CD4-positive, alpha-beta T cell treated with Interleukin-2 at 100 ng/mL for 4 hours (primary cell): Measurements from ENCODE around the gene RCAN3.

Source experiments
- DNase-seq: peaks from one replicate; pipeline ENCODE4 v3.0.0-alpha.2; 2020; ENCODE audit warnings: low spot score

RCAN3 gene

GRCh38 chr1:24580756-24581155, 78.1 kb downstream of the RCAN3 start:
- no peak for DNase-seq

GRCh38 chr1:24584171-24584647, 81.6 kb downstream of the RCAN3 start:
- DNase-seq = no peak

GRCh38 chr1:24586119-24586518, 83.5 kb downstream of the RCAN3 start:
- no peak for DNase-seq

- DNase-seq = peak; percentile 81
Measured at GRCh38 chr1:24586970-24587820, 84.6 kb downstream of the RCAN3 start.

GRCh38 chr1:24588573-24588972, 85.9 kb downstream of the RCAN3 start:
- no peak for DNase-seq

- no peak for DNase-seq
Measured at GRCh38 chr1:24589200-24589599, 86.6 kb downstream of the RCAN3 start.
